Neural cell (in vitro differentiated cells): ENCODE measurements around the gene ADCK2. TPM values are rescaled to one million over a fixed set of nuclear protein-coding genes. Genes with fewer than 3 reads are reported as not detected.

Experiments used
- H2AFZ ChIP-seq: fragments of 200-600, 300-800 bp; sonication (generic), shearing (Covaris generic); 2 replicates; pipeline ENCODE4 v1.6.0; 2014; ENCODE audit warnings: low read depth, mild to moderate bottlenecking, antibody characterized with exemption, low read length, moderate library complexity
- H3F3A ChIP-seq: fragments of 200-600 bp; shearing (Covaris generic); 2 replicates; pipeline ENCODE4 v1.6.1; 2016; ENCODE audit warnings: mild to moderate bottlenecking, moderate library complexity, mixed read lengths, antibody characterized with exemption, low read length; ENCODE audit not compliant: insufficient read depth, poor library complexity, severe bottlenecking
- H3K27ac ChIP-seq: fragments of 200-600, 300-800 bp; sonication (generic), shearing (Covaris generic); 2 replicates; pipeline ENCODE4 v1.5.1; 2014; ENCODE audit warnings: mild to moderate bottlenecking, low read length, moderate library complexity
- H3K27me3 ChIP-seq: fragments of 300-800, 200-600 bp; sonication (generic), shearing (Covaris generic); 2 replicates; pipeline ENCODE4 v1.6.0; 2014; ENCODE audit warnings: mild to moderate bottlenecking, low read depth, low read length, moderate library complexity; ENCODE audit not compliant: insufficient read depth
- H3K36me3 ChIP-seq: fragments of 300-800, 200-600 bp; sonication (generic), shearing (Covaris generic); 2 replicates; pipeline ENCODE4 v1.5.1; 2014; ENCODE audit warnings: mild to moderate bottlenecking, antibody characterized with exemption, low read length, moderate library complexity; ENCODE audit not compliant: insufficient read depth
- H3K4me2 ChIP-seq: fragments of 300-800, 200-600 bp; sonication (generic), shearing (Covaris generic); 2 replicates; pipeline ENCODE4 v1.6.0; 2014; ENCODE audit warnings: mild to moderate bottlenecking, low read length
- H3K4me3 ChIP-seq: fragments of 300-800, 200-600 bp; sonication (generic), shearing (Covaris generic); 2 replicates; pipeline ENCODE4 v1.5.1; 2014; ENCODE audit warnings: mild to moderate bottlenecking, low read length, moderate library complexity
- H3K79me2 ChIP-seq: fragments of 200-600 bp; shearing (Covaris generic); replicated peaks from 2 replicates; pipeline ENCODE4 v1.6.0; 2014; ENCODE audit warnings: mild to moderate bottlenecking, low read length, moderate library complexity; ENCODE audit not compliant: insufficient read depth
- H3K9ac ChIP-seq: fragments of 300-800, 200-600 bp; sonication (generic), shearing (Covaris generic); 2 replicates; pipeline ENCODE4 v1.6.1; 2016; ENCODE audit warnings: mild to moderate bottlenecking, low read length, mixed read lengths
- H3K9me2 ChIP-seq: fragments of 200-600 bp; shearing (Covaris generic); 2 replicates; pipeline ENCODE4 v1.6.1; 2016; ENCODE audit warnings: mild to moderate bottlenecking, low read length, mixed read lengths; ENCODE audit not compliant: insufficient read depth
- H3K9me3 ChIP-seq: fragments of 200-600, 300-800 bp; sonication (generic), shearing (Covaris generic); 2 replicates; pipeline ENCODE4 v1.6.1; 2016; ENCODE audit warnings: mild to moderate bottlenecking, mixed run types, low read length, moderate library complexity, mixed read lengths
- H4K20me1 ChIP-seq: fragments of 200-600 bp; shearing (Covaris generic); 2 replicates; pipeline ENCODE4 v1.6.1; 2016; ENCODE audit warnings: mild to moderate bottlenecking, mixed run types; ENCODE audit not compliant: insufficient read depth
- CTCF ChIP-seq: fragments of 450-650 bp; IDR thresholded peaks from 2 replicates; pipeline ENCODE4 v1.5.1; 2014; ENCODE audit warnings: antibody characterized with exemption, mild to moderate bottlenecking, moderate library complexity; ENCODE audit not compliant: poor library complexity, severe bottlenecking
- EP300 ChIP-seq: fragments of 450-650 bp; conservative IDR thresholded peaks from 2 replicates; pipeline ENCODE4 v1.6.1; 2014; ENCODE audit warnings: antibody characterized with exemption, mild to moderate bottlenecking, moderate library complexity; ENCODE audit not compliant: poor library complexity, severe bottlenecking
- EZH2 ChIP-seq: fragments of 200-600, 300-800 bp; shearing (Covaris generic), sonication (generic); IDR thresholded peaks from 2 replicates; pipeline ENCODE4 v1.6.1; 2014; ENCODE audit warnings: antibody characterized with exemption, low read length, borderline replicate concordance, mild to moderate bottlenecking; ENCODE audit not compliant: insufficient read depth, poor library complexity, severe bottlenecking
- MXI1 ChIP-seq: fragments of 450-650 bp; conservative IDR thresholded peaks from 2 replicates; pipeline ENCODE4 v1.6.1; 2014; ENCODE audit warnings: antibody characterized with exemption, mild to moderate bottlenecking; ENCODE audit not compliant: poor library complexity, severe bottlenecking
- POLR2AphosphoS5 ChIP-seq: IDR thresholded peaks from 2 replicates; pipeline ENCODE4 v1.6.1; 2012
- RAD21 ChIP-seq: fragments of 450-650 bp; conservative IDR thresholded peaks from 2 replicates; pipeline ENCODE4 v1.6.1; 2014; ENCODE audit warnings: antibody characterized with exemption, mild to moderate bottlenecking, moderate library complexity
- REST ChIP-seq: IDR thresholded peaks from 2 replicates; pipeline ENCODE4 v1.6.1; 2012; ENCODE audit warnings: borderline replicate concordance
- SMC3 ChIP-seq: fragments of 450-650 bp; conservative IDR thresholded peaks from 2 replicates; pipeline ENCODE4 v1.6.1; 2014; ENCODE audit warnings: antibody characterized with exemption, mild to moderate bottlenecking, moderate library complexity; ENCODE audit not compliant: poor library complexity
- TAF1 ChIP-seq: IDR thresholded peaks from 2 replicates; pipeline ENCODE4 v1.6.1; 2012; ENCODE audit warnings: low read depth
- polyA plus RNA-seq: library from polyadenylated mRNA; depleted of rRNA; stranded (reverse); fragments of >200 nt; gene quantifications from 2 replicates; pipeline ENCODE4 v1.2.3, GENCODE V29; 2014

ADCK2 gene
- polyA plus RNA-seq, 1 donor from 2014 or later = 20.2 TPM

GRCh38 chr7:140684066-140684950, 11.6 kb downstream of the ADCK2 start:
- TF ChIP-seq POLR2AphosphoS5 (no peak), CTCF (no peak)
- no peaks in the 10 kb centered on the region for H3K36me3 ChIP-seq
- H3K9me3 ChIP-seq = no peaks in the 10 kb centered on the region
- no peak overlapping the region for H2AFZ ChIP-seq
- no peaks in the 10 kb centered on the region for H3F3A ChIP-seq
- no peaks in the 10 kb centered on the region for H4K20me1 ChIP-seq
- no peak overlapping the region for H3K4me3 ChIP-seq
- H3K27ac ChIP-seq = no peak overlapping the region
- no peak overlapping the region for H3K4me2 ChIP-seq
- no peak overlapping the region for H3K9ac ChIP-seq
- no peaks in the 10 kb centered on the region for H3K27me3 ChIP-seq
- no peaks in the 10 kb centered on the region for H3K79me2 ChIP-seq
- no peaks in the 10 kb centered on the region for H3K9me2 ChIP-seq

- H3K27me3 ChIP-seq = no peaks in the 10 kb centered on the region
- H3K36me3 ChIP-seq = no peaks in the 10 kb centered on the region
- H3K79me2 ChIP-seq = no peaks in the 10 kb centered on the region
- TF ChIP-seq MXI1 = no peak
- no peak for TF ChIP-seq EP300
- TF ChIP-seq EZH2 = no peak
- TF ChIP-seq RAD21 = no peak
- no peak for TF ChIP-seq REST
- TF ChIP-seq CTCF = no peak
- TF ChIP-seq TAF1 = no peak
- TF ChIP-seq SMC3 = no peak
- TF ChIP-seq POLR2AphosphoS5 = no peak
- H3F3A ChIP-seq = no peaks in the 10 kb centered on the region
- H2AFZ ChIP-seq = no peak overlapping the region
- H3K9me3 ChIP-seq = no peaks in the 10 kb centered on the region
- H3K4me2 ChIP-seq = no peak overlapping the region
- no peak overlapping the region for H3K27ac ChIP-seq
- H3K4me3 ChIP-seq = no peak overlapping the region
- no peak overlapping the region for H3K9ac ChIP-seq
- H4K20me1 ChIP-seq = no peaks in the 10 kb centered on the region
- no peaks in the 10 kb centered on the region for H3K9me2 ChIP-seq
These were observed 12.8 kb downstream of the ADCK2 start for GRCh38 chr7:140685407-140686087.
